Lung (tissue), 12 donors: ENCODE results near the gene ADH4. TPM values are rescaled to one million over a fixed set of nuclear protein-coding genes. Genes with fewer than 3 reads are reported as not detected.

ENCODE experiments used
- ATAC-seq: fragments of 200-7000 bp; cut with Tn5 transposase; one replicate; pipeline ENCODE4 v1.9.1; 2020; ENCODE audit warnings: moderate number of reproducible peaks; ENCODE audit not compliant: insufficient read depth, low FRiP score
- DNase-seq, 3 donors: peaks; one replicate each; pipeline ENCODE4 v3.0.0-alpha.2; 2013 to 2017
- H3K27ac ChIP-seq, 2 donors: one replicate each; pipeline ENCODE4 v1.5.1; 2013; ENCODE audit warnings: mild to moderate bottlenecking in 2 of 2, moderate library complexity in 2 of 2, control low read depth in 1 of 2, inconsistent platforms in 1 of 2, low read depth in 1 of 2, low read length in 1 of 2
- H3K27me3 ChIP-seq, 3 donors: one replicate each; pipeline ENCODE4 v1.5.1; 2013; ENCODE audit warnings: low read length in 2 of 3; ENCODE audit not compliant: control insufficient read depth in 3 of 3, insufficient read depth in 3 of 3
- H3K36me3 ChIP-seq, 4 donors: one replicate each; pipeline ENCODE4 v1.5.1; 2013; ENCODE audit warnings: low read length in 4 of 4, mild to moderate bottlenecking in 1 of 4, moderate library complexity in 1 of 4; ENCODE audit not compliant: control insufficient read depth in 4 of 4, insufficient read depth in 4 of 4
- H3K4me1 ChIP-seq, 5 donors: one replicate each; pipeline ENCODE4 v1.5.1; 2013; ENCODE audit warnings: low read length in 5 of 5, mild to moderate bottlenecking in 2 of 5, moderate library complexity in 1 of 5; ENCODE audit not compliant: control insufficient read depth in 5 of 5, insufficient read depth in 5 of 5
- H3K4me3 ChIP-seq: one replicate; pipeline ENCODE4 v1.5.1; 2013; ENCODE audit warnings: mild to moderate bottlenecking, control low read depth, moderate library complexity
- H3K9ac ChIP-seq, 2 donors: one replicate each; pipeline ENCODE4 v1.5.1; 2013; ENCODE audit warnings: low read length in 2 of 2, control low read depth in 1 of 2; ENCODE audit not compliant: insufficient read depth in 1 of 2
- H3K9me3 ChIP-seq, 4 donors: one replicate each; pipeline ENCODE4 v1.5.1; 2013; ENCODE audit warnings: low read length in 3 of 4, mild to moderate bottlenecking in 1 of 4, moderate library complexity in 1 of 4; ENCODE audit not compliant: control insufficient read depth in 4 of 4, insufficient read depth in 3 of 4
- CTCF ChIP-seq: IDR thresholded peaks from 2 replicates; pipeline ENCODE4 v1.5.1; 2012; ENCODE audit warnings: mild to moderate bottlenecking; ENCODE audit errors: control extremely low read depth, extremely low read depth
- WGBS, 2 donors: extraction: QIAGEN DNeasy Blood & Tissue Kit; methylation state at CpG; one replicate each; pipeline ENCODE4 v1.1.7; 2013; 5-methylcytosine and 5-hydroxymethylcytosine counted together
- polyA plus RNA-seq, 2 donors: library from polyadenylated mRNA; stranded (reverse); fragments of 200-250 nt; gene quantifications; one replicate each; pipeline ENCODE4 v1.2.1, GENCODE V29; 2013
- total RNA-seq, 2 donors: library from RNA; depleted of rRNA in 1 of 2; stranded (reverse); fragments of >200 nt in 1 of 2; gene quantifications; one replicate each; pipeline ENCODE4 v1.2.1, GENCODE V29; 2014 to 2021
- donor health status: control.
- donor health status: control.
- donor health status: Bipolar disorder and iron deficiency.
- donor health status: healthy.
- donor health status: DM: yes; HTN: yes; CAD: no.

ADH4 gene
- total and polyA plus RNA-seq, 4 donors: 0.12 to 0.68 (median 0.17) TPM

- H3K36me3 ChIP-seq: peaks cover 22 to 69% (median 45%) of the 10 kb centered on the region in 4 donors
- TF ChIP-seq CTCF: no peak
- H3K27ac ChIP-seq: no peak overlapping the region
- no peak overlapping the region for H3K4me3 ChIP-seq
- ATAC-seq (no peak), DNase-seq (no peak)
- H3K4me1 ChIP-seq: peaks cover 0 to 4% (median 0%) of the 10 kb centered on the region in 5 donors
- no peak overlapping the region for H3K9ac ChIP-seq
- H3K27me3 ChIP-seq: no peaks in the 10 kb centered on the region
- 94 to 97% methylated on average over 5 of the region's 5 CpGs for WGBS, 2 donors
- no peaks in the 10 kb centered on the region for H3K9me3 ChIP-seq
These were observed 65.8 kb downstream of the ADH4 start for GRCh38 chr4:99078336-99078735.

GRCh38 chr4:99077177-99077576, 66.9 kb downstream of the ADH4 start:
- 94 to 96% methylated on average over 4 of the region's 4 CpGs for WGBS, 2 donors
- TF ChIP-seq CTCF: no peak
- ATAC-seq: no peak
- Histone ChIP-seq H3K36me3 (peaks cover 19 to 62% (median 43%) of the 10 kb centered on the region in 4 donors), H3K27ac (no peak overlapping the region), H3K4me3 (no peak overlapping the region), H3K9me3 (no peaks in the 10 kb centered on the region), H3K4me1 (peaks cover 0 to 4% (median 0%) of the 10 kb centered on the region in 5 donors), H3K9ac (no peak overlapping the region), H3K27me3 (no peaks in the 10 kb centered on the region)
- no peak for DNase-seq

GRCh38 chr4:99076292-99076976, 67.7 kb downstream of the ADH4 start:
- TF ChIP-seq CTCF: no peak
- H3K4me3 ChIP-seq: no peak overlapping the region
- no peak overlapping the region for H3K9ac ChIP-seq
- H3K9me3 ChIP-seq: no peaks in the 10 kb centered on the region
- H3K27me3 ChIP-seq: no peaks in the 10 kb centered on the region
- H3K27ac ChIP-seq: no peak overlapping the region
- H3K36me3 ChIP-seq: peaks cover 16 to 64% (median 46%) of the 10 kb centered on the region in 4 donors
- ATAC-seq (no peak), DNase-seq (no peak)
- WGBS, 2 donors: 97 to 99% methylated on average over 5 of the region's 5 CpGs
- peaks cover 0 to 4% (median 0%) of the 10 kb centered on the region in 5 donors for H3K4me1 ChIP-seq

GRCh38 chr4:99074816-99075215, 69.3 kb downstream of the ADH4 start:
- peak; percentile 82 for ATAC-seq

More at GRCh38 chr4:99074816-99075215, 69.3 kb downstream of the ADH4 start:
- Histone ChIP-seq H3K4me1 (peaks cover 0 to 4% (median 0%) of the 10 kb centered on the region in 5 donors), H3K4me3 (no peak overlapping the region), H3K36me3 (peaks cover 11 to 60% (median 37%) of the 10 kb centered on the region in 4 donors), H3K9ac (no peak overlapping the region), H3K9me3 (no peaks in the 10 kb centered on the region), H3K27me3 (no peaks in the 10 kb centered on the region), H3K27ac (no peak overlapping the region)
- peak in 1 of 3 donors; percentile 24 for DNase-seq
- no peak for TF ChIP-seq CTCF
- 63 to 74% methylated on average over 7 of the region's 7 CpGs for WGBS, 2 donors
